RWPE2 (cell line): Measurements from ENCODE around the gene CTSL.

Experiments
- ATAC-seq: fragments of 200-7000 bp; cut with Tn5 transposase; 3 replicates; pipeline ENCODE4 v1.9.1; 2021; ENCODE audit warnings: low read depth
- DNase-seq: peaks from one replicate; pipeline ENCODE4 v3.0.0-alpha.2; 2020; ENCODE audit warnings: low spot score
- H3K27ac ChIP-seq: fragments of 450-650 bp; 2 replicates; pipeline ENCODE4 v1.5.1; 2017; ENCODE audit warnings: mild to moderate bottlenecking; ENCODE audit not compliant: poor library complexity, severe bottlenecking
- H3K27me3 ChIP-seq: fragments of 250-450 bp; sonication (Bioruptor Pico); 2 replicates; pipeline ENCODE4 v1.5.1; 2021; ENCODE audit warnings: mild to moderate bottlenecking, moderate library complexity; ENCODE audit not compliant: insufficient read depth, poor library complexity, severe bottlenecking
- H3K36me3 ChIP-seq: fragments of 250-450 bp; sonication (Bioruptor Pico); 2 replicates; pipeline ENCODE4 v1.5.1; 2020; ENCODE audit warnings: low read depth, mild to moderate bottlenecking, moderate library complexity
- H3K4me1 ChIP-seq: fragments of 250-450 bp; sonication (Bioruptor Pico); 2 replicates; pipeline ENCODE4 v1.5.1; 2021; ENCODE audit warnings: mild to moderate bottlenecking, moderate library complexity; ENCODE audit not compliant: insufficient read depth, poor library complexity, severe bottlenecking
- H3K4me3 ChIP-seq: fragments of 250-450 bp; sonication (Bioruptor Pico); 2 replicates; pipeline ENCODE4 v1.5.1; 2021; ENCODE audit warnings: mild to moderate bottlenecking, moderate library complexity; ENCODE audit not compliant: severe bottlenecking
- H3K9me3 ChIP-seq: fragments of 250-450 bp; sonication (Bioruptor Pico); 2 replicates; pipeline ENCODE4 v1.5.1; 2021; ENCODE audit warnings: mild to moderate bottlenecking, moderate library complexity; ENCODE audit not compliant: severe bottlenecking
- TF ChIP-seq, protein P1 (sequence below): fragments of 450-650 bp; IDR thresholded peaks from one replicate; pipeline ENCODE4 v1.5.1; 2017; ENCODE audit warnings: mild to moderate bottlenecking, moderate library complexity; ENCODE audit not compliant: poor library complexity, severe bottlenecking

The CTSL gene

GRCh38 chr9:87718231-87718630, 7.7 kb upstream of the CTSL start:
- no peak for ATAC-seq
- no peak overlapping the region for H3K4me3 ChIP-seq

DNA sequence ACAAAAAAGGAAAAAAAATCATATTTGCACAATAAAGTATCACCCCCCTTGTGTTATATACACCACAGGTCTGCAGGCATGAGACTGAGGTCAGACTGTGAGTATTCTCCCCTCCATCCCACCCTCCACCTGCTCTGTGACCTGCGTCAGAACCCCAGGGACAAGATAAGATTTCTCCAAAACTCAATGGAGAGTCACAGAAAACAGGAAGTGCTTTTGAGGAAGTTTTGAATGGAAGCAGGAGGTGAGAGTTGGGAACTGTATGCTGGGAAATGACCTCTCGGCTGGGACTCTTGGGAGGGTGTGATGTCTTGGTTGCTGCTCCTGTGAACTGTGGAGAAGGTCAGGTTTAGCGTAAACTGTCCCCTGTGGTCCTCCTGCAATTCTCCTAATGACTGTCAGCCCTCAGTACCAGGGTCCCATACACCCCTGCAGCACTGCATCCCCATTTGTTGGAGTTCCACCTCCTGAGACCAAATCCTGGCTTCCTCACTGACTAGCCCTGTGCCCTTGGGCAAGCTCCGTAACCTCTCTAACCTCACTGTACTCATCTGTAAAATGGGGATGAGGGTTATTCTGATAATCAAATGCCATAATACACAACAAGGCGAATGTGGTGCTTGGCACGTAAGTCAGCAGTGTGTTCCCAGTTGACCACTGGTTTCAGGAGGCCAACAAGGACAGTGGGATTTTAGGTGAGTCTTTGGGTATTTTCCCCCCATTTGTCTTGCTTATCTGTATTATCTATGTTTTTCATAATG, 6.9 kb upstream of the CTSL start:
- H3K9me3 ChIP-seq, result no peaks in the 10 kb centered on the region
- H3K27me3 ChIP-seq, result no peaks in the 10 kb centered on the region
- peaks cover 6% of the 10 kb centered on the region for H3K4me1 ChIP-seq
- ATAC-seq (no peak), DNase-seq (no peak)
- TF ChIP-seq, protein P1, sequence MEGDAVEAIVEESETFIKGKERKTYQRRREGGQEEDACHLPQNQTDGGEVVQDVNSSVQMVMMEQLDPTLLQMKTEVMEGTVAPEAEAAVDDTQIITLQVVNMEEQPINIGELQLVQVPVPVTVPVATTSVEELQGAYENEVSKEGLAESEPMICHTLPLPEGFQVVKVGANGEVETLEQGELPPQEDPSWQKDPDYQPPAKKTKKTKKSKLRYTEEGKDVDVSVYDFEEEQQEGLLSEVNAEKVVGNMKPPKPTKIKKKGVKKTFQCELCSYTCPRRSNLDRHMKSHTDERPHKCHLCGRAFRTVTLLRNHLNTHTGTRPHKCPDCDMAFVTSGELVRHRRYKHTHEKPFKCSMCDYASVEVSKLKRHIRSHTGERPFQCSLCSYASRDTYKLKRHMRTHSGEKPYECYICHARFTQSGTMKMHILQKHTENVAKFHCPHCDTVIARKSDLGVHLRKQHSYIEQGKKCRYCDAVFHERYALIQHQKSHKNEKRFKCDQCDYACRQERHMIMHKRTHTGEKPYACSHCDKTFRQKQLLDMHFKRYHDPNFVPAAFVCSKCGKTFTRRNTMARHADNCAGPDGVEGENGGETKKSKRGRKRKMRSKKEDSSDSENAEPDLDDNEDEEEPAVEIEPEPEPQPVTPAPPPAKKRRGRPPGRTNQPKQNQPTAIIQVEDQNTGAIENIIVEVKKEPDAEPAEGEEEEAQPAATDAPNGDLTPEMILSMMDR, result no peak
- H3K27ac ChIP-seq, result no peak overlapping the region
- no peak overlapping the region for H3K4me3 ChIP-seq
- H3K36me3 ChIP-seq, result no peaks in the 10 kb centered on the region

More at GRCh38 chr9:87718231-87718630, 7.7 kb upstream of the CTSL start:
- Histone ChIP-seq H3K9me3 (no peaks in the 10 kb centered on the region), H3K4me1 (peaks cover 11% of the 10 kb centered on the region), H3K27ac (no peak overlapping the region), H3K27me3 (no peaks in the 10 kb centered on the region), H3K36me3 (no peaks in the 10 kb centered on the region)
- TF ChIP-seq, protein P1, result no peak
- DNase-seq, result no peak

DNA sequence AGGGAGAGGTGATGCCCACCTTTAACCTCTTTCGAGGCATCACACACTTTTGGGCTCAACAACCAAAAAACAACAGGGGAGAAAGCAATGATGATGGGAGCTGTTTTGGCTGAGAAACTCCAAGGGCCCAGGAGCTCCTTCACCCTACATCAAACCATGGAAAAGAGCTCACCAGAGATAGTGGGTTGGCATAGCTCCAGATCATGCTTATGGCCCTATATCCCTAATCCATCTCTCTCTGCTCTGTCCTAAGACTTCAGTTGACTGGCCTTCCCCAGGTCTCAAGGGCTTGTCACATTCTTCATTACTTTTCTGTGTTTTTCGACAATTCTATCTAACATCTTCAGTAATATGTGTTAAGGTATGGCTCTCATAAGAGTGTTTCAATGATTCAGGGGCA, 5.7 kb upstream of the CTSL start:
- H3K27me3 ChIP-seq, result no peaks in the 10 kb centered on the region
- TF ChIP-seq, protein P1, result no peak
- no peak overlapping the region for H3K27ac ChIP-seq
- DNase-seq (no peak), ATAC-seq (no peak)
- H3K36me3 ChIP-seq, result no peaks in the 10 kb centered on the region
- H3K4me3 ChIP-seq, result no peak overlapping the region
- H3K4me1 ChIP-seq, result no peaks in the 10 kb centered on the region
- H3K9me3 ChIP-seq, result no peaks in the 10 kb centered on the region

GRCh38 chr9:87722393-87723088, 3.4 kb upstream of the CTSL start:
- no peak for ATAC-seq

More at GRCh38 chr9:87722393-87723088, 3.4 kb upstream of the CTSL start:
- DNase-seq, result no peak
- Histone ChIP-seq H3K36me3 (peaks cover under 1% of the 10 kb centered on the region), H3K27me3 (no peaks in the 10 kb centered on the region), H3K9me3 (no peaks in the 10 kb centered on the region), H3K4me3 (no peak overlapping the region), H3K27ac (no peak overlapping the region), H3K4me1 (peaks cover 6% of the 10 kb centered on the region)
- TF ChIP-seq, protein P1, result no peak
